ENCODE data around the gene ACTL8.
"Not testable (repeated sequence)": the region's sequence is repeated elsewhere in the genome, so short reads cannot be mapped to it uniquely, and the experiment has no call there.

Gene ACTL8

GRCh38 chr1:17742583-17742982 is 12.6 kb upstream of the ACTL8 start:
- in situ Hi-C loops (cut with HindIII; ENCODE audit: low pct_unique_long_range_greater_than_20kb, low sequenced_read_pairs): no loop called here
- TF ChIP-seq JUND (IDR thresholded peaks at IDR 0.05; ENCODE audit: low read depth): no peak
- DNase-seq (ENCODE audit: low read depth in 1 of 2, low spot score in 1 of 2): no peak

- DNase-seq (ENCODE audit: low read depth in 1 of 2, low spot score in 1 of 2): no peak
- no peak for TF ChIP-seq JUND (IDR thresholded peaks at IDR 0.05; ENCODE audit: low read depth)
- in situ Hi-C loops (cut with HindIII; ENCODE audit: low pct_unique_long_range_greater_than_20kb, low sequenced_read_pairs): no loop called here
Observed at GRCh38 chr1:17743008-17743647, 12.0 kb upstream of the ACTL8 start.

DNA sequence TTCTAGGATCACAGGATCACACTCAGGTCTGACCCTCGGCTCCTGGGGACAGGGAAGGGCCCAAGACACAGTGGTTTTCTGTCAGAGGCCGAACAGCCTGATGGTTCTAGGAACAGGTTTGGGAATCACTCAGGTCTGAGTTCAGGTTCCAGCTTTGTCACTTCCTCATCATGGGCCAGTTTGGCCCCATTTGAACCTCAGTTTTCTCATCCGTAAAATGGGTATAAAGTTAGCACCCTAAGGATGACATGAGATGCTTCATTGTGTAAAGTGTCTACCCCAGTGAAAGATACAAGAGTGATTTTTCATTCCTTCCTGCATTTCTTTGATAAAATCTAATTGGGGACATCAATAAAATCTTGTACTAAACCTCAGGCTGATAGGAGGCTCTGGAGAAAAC is 11.2 kb upstream of the ACTL8 start:
- no peak for TF ChIP-seq JUND (IDR thresholded peaks at IDR 0.05; ENCODE audit: low read depth)
- in situ Hi-C loops (cut with HindIII; ENCODE audit: low pct_unique_long_range_greater_than_20kb, low sequenced_read_pairs): no loop called here

DNA sequence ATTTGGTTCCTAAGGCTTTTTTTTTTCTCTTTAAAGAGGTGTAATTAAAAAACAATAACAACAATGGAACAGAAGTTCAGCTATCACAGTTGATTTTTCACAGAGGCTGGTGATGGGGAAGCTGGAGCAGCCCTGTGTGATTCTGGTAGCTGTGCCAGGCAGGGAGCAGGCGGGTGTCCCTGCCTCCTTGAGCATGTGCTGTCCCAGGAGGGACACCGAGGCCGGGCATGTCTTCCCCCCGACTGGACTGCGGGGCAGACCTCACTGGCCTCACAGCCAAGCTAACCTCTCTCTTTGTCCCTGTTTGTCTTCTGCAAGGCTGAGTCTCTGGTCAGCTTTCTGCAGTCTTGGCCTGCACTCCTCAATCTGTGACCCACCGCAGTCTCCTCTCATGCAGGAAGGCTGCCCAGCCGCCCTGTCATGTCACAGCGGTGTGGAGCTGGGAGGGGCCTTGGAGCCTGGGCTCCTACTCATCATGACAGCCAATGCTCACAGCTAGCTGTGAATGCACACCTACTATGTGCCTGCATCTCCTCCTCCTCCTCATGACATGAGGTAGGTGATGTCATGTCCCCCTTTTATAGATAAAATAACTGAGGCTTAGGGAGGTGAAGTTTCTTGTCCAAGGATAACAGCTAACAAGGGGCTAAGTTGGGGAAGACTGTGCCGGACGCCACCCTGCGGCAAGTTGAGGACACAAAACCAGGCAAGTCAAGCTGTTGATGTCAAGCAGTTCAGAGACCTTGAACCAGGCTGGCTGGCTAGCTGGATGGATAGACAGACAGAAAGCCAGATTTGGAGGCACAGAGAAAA is 10.3 kb upstream of the ACTL8 start:
- TF ChIP-seq JUND (IDR thresholded peaks at IDR 0.05; ENCODE audit: low read depth): no peak
- peak in 1 of 2 experiments; percentile 26 for DNase-seq (ENCODE audit: low read depth in 1 of 2, low spot score in 1 of 2)
- in situ Hi-C loops (cut with HindIII; ENCODE audit: low pct_unique_long_range_greater_than_20kb, low sequenced_read_pairs): no loop called here

More for the DNA sequence above, 11.2 kb upstream of the ACTL8 start:
- DNase-seq (ENCODE audit: low read depth in 1 of 2, low spot score in 1 of 2): no peak

DNA sequence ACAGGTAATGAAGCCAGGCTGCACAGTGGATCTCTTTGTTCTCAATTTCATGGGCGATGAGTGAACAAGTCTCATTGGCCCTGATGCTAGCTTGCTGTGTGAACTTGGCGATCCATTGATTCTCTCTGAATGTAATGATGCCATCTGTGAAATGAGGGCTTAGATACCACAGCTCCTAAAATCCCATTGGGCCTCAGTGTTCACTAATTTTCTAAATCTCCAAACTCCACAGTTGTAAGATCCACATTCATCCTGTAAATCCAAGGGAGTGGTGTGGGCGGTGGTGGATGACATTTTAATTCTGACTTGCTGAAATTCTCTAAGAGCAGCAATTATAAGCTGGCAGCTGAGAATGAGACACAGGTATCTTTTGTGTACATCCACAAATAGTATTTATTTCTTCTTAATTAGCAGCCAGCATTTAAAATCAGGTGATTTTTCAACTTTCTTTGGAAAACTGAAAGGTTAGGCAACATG is 9.6 kb upstream of the ACTL8 start:
- in situ Hi-C loops (cut with HindIII; ENCODE audit: low pct_unique_long_range_greater_than_20kb, low sequenced_read_pairs): no loop called here
- no peak for TF ChIP-seq JUND (IDR thresholded peaks at IDR 0.05; ENCODE audit: low read depth)
- DNase-seq (ENCODE audit: low read depth in 1 of 2, low spot score in 1 of 2): no peak

GRCh38 chr1:17746281-17746680 is 8.9 kb upstream of the ACTL8 start:
- DNase-seq (ENCODE audit: low read depth in 1 of 2, low spot score in 1 of 2); in situ Hi-C loops (cut with HindIII; ENCODE audit: low pct_unique_long_range_greater_than_20kb, low sequenced_read_pairs): not testable (repeated sequence)

- DNase-seq (ENCODE audit: low read depth in 1 of 2, low spot score in 1 of 2): no peak
- in situ Hi-C loops (cut with HindIII; ENCODE audit: low pct_unique_long_range_greater_than_20kb, low sequenced_read_pairs): no loop called here
- no peak for TF ChIP-seq JUND (IDR thresholded peaks at IDR 0.05; ENCODE audit: low read depth)
Observed at GRCh38 chr1:17746920-17747319, 8.2 kb upstream of the ACTL8 start.

DNA sequence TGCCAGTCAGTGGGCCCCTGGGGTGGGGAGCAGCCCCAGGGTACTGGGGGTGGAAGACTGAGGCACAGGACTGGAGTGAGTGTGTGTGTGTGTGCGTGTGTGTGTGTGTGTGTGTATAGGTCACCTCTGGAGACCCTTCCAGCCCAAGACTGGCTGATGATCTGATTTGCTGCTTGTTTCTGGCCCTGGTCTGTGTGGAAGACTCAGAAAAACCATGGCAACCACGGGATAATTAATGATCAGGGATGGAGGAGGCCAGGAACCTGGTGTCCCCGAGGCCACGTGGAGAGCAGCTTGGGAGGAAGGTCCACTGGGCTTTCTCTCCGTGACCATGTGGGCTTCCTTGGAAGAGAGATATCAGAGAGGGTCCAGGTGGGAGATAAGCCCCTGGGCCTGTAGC is 4.8 kb upstream of the ACTL8 start:
- TF ChIP-seq JUND (IDR thresholded peaks at IDR 0.05; ENCODE audit: low read depth): no peak
- DNase-seq (ENCODE audit: low read depth in 1 of 2, low spot score in 1 of 2): no peak
- in situ Hi-C loops (cut with HindIII; ENCODE audit: low pct_unique_long_range_greater_than_20kb, low sequenced_read_pairs): no loop called here

DNA sequence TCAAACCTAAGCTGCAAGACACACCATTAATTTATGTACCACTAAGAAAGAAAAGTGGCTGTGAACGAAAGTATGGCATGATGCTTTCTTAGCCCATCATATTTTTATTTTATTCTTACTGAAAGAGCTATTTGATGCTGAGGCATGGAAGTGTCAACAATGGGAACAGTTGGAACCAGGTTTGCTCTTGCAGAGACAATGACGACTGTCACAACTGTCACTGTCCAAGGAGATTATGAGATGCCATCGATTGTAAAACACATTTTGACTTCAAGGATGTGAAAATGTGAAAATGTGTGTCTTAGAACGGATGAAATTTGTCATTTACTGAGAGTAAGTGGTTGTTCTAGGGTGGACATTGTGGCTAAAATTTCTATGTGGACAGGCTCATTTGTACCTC is 2.8 kb upstream of the ACTL8 start:
- in situ Hi-C loops (cut with HindIII; ENCODE audit: low pct_unique_long_range_greater_than_20kb, low sequenced_read_pairs): no loop called here
- no peak for TF ChIP-seq JUND (IDR thresholded peaks at IDR 0.05; ENCODE audit: low read depth)
- DNase-seq (ENCODE audit: low read depth in 1 of 2, low spot score in 1 of 2): no peak

GRCh38 chr1:17757426-17757825 is 2.3 kb downstream of the ACTL8 start:
- DNase-seq (ENCODE audit: low read depth in 1 of 2, low spot score in 1 of 2): no peak
- TF ChIP-seq JUND (IDR thresholded peaks at IDR 0.05; ENCODE audit: low read depth): no peak
- in situ Hi-C loops (cut with HindIII; ENCODE audit: low pct_unique_long_range_greater_than_20kb, low sequenced_read_pairs): no loop called here

- in situ Hi-C loops (cut with HindIII; ENCODE audit: low pct_unique_long_range_greater_than_20kb, low sequenced_read_pairs): no loop called here
- TF ChIP-seq JUND (IDR thresholded peaks at IDR 0.05; ENCODE audit: low read depth): no peak
- peak in 1 of 2 experiments; percentile 17 for DNase-seq (ENCODE audit: low read depth in 1 of 2, low spot score in 1 of 2)
Observed at GRCh38 chr1:17759114-17759513, 4.0 kb downstream of the ACTL8 start.

DNA sequence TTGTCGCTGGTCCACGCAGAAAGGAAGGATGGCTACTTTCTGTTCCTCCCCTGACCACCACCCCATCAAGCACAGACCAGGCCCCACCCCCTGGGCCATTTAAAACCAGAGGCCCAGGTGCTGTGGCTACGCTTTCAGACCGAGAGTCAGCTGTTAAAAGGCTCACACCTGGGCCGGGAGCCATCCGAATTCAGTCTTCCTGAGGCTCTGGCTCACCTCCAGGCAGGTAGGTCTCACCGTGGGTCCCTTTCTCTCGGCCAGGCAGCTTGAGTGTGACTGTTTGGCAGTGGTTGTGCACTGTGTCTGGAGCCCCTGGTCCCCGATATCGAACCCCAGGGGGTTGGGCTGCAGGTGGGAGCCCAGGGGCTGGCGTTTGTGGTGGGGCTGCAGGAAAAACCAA is 7.2 kb downstream of the ACTL8 start:
- no peak for DNase-seq (ENCODE audit: low read depth in 1 of 2, low spot score in 1 of 2)
- TF ChIP-seq JUND (IDR thresholded peaks at IDR 0.05; ENCODE audit: low read depth): no peak
- in situ Hi-C loops (cut with HindIII; ENCODE audit: low pct_unique_long_range_greater_than_20kb, low sequenced_read_pairs): no loop called here

- no peak for TF ChIP-seq JUND (IDR thresholded peaks at IDR 0.05; ENCODE audit: low read depth)
- in situ Hi-C loops (cut with HindIII; ENCODE audit: low pct_unique_long_range_greater_than_20kb, low sequenced_read_pairs): no loop called here
- no peak for DNase-seq (ENCODE audit: low read depth in 1 of 2, low spot score in 1 of 2)
Observed at GRCh38 chr1:17763417-17763816, 8.3 kb downstream of the ACTL8 start.

Data from T47D (cell line).